Measurements from ENCODE around the gene GRK2.

GRK2 gene

GRCh38 chr11:67271205-67271540 lies 4.9 kb downstream of the GRK2 start:
- DNase-seq: no peak

DNA sequence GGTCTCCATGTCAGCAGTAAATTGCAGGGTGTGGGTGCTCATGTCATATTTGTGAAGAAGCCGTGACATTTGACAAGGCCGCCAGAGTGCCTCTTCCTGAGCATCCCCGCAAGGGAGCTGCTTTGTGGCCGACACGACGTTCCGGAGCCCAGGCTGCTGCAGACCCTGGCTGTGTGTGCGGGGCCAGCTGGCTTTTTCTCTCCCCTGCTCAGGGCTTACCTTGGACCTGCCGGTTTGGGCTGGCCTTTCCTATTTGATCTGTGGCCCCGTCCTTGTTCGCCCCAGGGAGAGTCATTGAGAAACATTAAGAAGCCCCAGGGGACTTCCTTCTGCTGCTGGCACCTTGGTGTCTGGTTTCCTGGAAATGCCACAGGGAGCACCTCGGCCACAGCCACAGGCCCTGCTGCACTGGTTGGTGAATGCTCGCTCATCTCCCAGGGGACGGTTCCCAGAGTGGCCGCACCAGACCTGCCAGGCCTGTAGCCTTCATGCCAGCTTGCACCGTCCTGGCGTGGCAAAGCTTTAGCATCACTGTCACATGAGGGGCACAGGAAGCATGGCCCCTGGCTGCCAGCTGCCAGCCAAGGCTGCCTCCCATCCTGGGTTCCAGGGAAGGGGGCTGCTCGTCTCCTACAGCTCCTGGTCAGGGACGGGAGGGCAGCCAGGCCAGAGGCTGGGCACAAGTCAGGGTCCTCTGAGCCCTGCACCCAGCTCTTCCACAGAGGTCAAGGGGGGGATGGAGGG lies 5.4 kb downstream of the GRK2 start:
- DNase-seq: no peak

- no peak for DNase-seq
Measured at GRCh38 chr11:67272327-67273259, 6.3 kb downstream of the GRK2 start.

- no peak for DNase-seq
Measured at GRCh38 chr11:67273260-67273990, 7.2 kb downstream of the GRK2 start.

DNA sequence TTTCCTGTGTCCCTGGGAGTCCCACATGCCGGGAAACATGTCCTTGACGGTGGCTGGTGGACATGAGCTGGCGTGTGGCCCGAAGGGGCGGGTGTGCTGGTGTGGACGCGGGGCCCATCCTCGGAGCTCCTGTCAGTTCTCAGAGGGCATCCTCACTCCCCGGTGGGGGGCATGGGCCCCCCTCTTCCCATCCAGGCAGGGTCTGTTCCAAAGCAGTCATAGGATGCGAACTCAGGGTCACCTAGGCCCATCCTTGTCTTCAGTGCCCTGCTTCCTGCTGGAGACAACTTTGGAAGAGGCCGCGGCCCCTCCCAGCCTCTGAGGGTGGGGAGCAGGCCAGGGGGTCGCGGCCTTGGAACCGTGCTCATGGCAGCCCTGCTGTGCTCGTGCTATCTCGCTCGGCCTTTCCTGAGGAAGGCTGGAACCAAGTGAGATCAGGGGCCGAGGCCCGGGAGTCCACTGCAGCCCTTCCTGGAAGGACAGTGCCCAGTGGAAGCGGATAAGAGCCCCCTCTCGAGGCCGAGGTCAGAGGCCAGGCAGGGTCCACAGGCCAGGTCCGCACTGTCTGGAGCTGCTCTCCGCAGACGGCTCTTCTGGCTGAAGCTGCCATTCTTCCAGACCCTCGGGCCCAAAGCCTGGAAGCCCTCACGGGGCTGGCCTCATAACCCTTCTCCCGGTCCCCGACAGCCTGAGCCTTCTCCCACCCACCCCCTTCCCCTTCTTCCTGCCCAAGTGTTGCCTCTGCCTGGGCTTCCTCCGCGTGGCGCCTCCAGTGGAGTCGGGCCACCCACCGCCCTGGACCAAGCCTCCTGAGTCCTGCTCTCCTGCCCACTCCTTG lies 8.7 kb downstream of the GRK2 start:
- no peak for DNase-seq

- DNase-seq: no peak
Measured at GRCh38 chr11:67275606-67276409, 9.5 kb downstream of the GRK2 start.

GRCh38 chr11:67276781-67277230 lies 10.5 kb downstream of the GRK2 start:
- DNase-seq: no peak

- DNase-seq: no peak
Measured at GRCh38 chr11:67277231-67277961, 11.1 kb downstream of the GRK2 start.

DNA sequence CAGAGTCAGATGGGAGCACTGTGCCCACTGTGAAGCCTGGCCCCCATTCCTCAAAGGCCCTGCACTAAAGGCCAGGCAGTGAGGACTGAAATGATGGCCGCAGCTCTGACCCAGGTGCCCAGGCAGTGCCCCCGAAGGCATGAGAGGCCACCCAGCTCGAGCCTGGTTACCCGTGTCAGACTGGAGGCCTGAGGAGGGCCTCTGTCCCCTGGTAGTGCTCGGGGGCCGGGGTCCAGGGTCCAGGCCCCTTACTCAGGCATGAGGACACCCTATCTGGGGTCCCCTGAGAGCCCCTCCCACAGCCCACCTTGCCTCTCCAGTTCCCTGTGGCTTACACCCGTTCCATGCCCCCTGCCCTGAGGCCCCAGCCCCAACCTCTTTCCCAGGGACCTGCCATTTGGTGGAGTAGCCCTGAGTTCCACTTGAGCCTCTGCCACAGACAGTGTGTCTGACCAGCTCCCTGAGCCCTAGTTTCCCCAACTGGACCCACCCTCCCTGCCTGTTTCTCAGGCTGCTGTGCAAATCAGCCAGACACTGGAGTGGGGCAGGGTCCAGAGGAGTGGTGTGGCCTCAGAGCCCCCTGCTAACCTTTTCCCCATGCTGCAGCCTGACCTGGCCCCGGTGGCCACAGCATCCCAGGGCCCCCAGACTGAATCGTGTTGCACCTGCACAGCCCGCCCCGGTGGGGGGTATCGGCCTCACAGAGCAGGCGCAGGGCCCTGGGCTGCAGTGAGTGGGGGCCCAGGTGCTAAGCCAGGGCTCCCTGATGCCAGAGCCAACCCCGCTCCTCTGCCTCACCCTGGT lies 12.1 kb downstream of the GRK2 start:
- no peak for DNase-seq

DNA sequence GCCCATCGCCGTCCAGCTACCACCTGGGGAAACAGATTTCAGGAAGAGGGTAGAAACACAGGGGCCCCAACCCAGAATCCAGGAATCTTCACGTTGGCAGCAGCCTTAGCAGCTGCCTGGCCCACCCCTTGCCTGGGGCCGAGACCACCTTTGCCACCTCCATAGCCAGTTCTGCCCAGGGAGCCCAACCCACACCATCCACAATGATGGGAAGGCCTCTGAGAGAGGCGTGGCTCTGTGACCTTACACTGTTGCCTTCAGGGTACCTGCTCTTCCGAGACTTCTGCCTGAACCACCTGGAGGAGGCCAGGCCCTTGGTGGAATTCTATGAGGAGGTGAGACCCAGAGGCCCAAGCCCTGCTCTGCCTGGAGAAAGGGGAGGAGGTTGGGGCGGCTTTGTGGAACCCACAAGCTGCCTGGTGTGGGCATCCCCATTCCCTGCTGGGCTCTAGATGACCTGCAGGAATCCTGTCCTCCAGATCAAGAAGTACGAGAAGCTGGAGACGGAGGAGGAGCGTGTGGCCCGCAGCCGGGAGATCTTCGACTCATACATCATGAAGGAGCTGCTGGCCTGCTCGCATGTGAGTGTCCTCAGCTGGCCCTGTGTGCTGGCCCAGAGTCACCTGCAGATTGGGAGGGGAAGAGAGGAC lies 12.8 kb downstream of the GRK2 start:
- no peak for DNase-seq

GRCh38 chr11:67279589-67280340 lies 13.5 kb downstream of the GRK2 start:
- no peak for DNase-seq

GRCh38 chr11:67280341-67280787 lies 14.1 kb downstream of the GRK2 start:
- DNase-seq: no peak

GRCh38 chr11:67280788-67281551 lies 14.7 kb downstream of the GRK2 start:
- DNase-seq: no peak

- no peak for DNase-seq
Measured at GRCh38 chr11:67281552-67282150, 15.4 kb downstream of the GRK2 start.

DNA sequence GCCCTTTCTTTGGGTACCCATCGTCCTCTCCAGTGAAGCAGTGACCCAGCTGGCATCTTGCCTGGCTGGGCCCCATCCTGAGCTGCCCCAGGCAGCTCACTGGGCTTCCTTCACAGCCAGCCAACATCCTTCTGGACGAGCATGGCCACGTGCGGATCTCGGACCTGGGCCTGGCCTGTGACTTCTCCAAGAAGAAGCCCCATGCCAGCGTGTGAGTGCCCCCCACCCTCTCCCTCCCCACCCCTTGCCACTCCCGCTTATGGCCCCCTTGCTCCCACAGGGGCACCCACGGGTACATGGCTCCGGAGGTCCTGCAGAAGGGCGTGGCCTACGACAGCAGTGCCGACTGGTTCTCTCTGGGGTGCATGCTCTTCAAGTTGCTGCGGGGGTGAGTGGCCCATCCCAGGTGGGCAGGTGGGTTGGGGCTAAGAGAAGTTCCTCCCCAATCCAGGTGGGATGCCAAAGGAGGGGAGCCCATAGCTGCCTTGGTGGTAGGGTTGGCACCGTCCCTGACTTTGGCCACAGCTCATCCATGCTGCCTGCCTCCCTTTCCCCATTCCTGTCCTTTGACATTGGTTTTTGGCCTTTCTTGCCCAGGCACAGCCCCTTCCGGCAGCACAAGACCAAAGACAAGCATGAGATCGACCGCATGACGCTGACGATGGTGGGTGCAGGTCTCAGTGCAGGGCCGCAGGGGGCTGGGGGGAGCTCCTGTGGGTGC lies 16.0 kb downstream of the GRK2 start:
- DNase-seq: no peak

DNA sequence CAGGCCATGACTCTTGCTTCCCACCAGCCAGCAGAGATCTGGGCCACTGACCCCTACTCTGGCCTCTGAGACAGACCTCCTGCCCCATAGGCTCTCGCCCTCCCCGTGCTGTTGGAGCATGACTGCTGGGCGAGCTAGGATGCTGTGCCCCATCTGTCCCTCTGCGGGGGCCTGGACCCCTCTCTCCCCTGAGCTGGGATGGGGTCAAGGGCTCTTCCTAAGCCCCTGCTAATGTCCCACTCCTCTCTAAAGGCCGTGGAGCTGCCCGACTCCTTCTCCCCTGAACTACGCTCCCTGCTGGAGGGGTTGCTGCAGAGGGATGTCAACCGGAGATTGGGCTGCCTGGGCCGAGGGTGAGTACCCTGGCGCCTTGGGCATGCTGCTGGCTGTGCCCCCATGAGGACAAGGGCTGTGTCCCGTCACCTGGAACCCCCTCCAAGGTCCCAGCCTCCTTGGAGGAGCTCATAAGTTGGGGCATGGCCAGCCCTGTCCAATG lies 16.7 kb downstream of the GRK2 start:
- no peak for DNase-seq

All from NCI-H1105 (cell line).